T-helper 1 cell treated with Interleukin-12 subunit alpha and Interleukin-12 subunit beta and Interleukin-4 antibody, amounts not matched to agents 30 ng/mL and 1 ng/mL, for 36 hours (primary cell): ENCODE data around the gene ICA1. TPM values are rescaled to one million over a fixed set of nuclear protein-coding genes. Genes with fewer than 3 reads are reported as not detected.

Experiments
- intact Hi-C: fragments of 100-400 bp; cut with micrococcal nuclease; formaldehyde crosslinking; loops from one replicate; pipeline ENCODE4 v1.15.1; 2024
- total RNA-seq: library from RNA; stranded (reverse); gene quantifications from 2 replicates; pipeline ENCODE4 v1.2.3, GENCODE V29; 2022

Gene ICA1
- total RNA-seq, 1 donor from 2014 or later = 2.0 TPM

DNA sequence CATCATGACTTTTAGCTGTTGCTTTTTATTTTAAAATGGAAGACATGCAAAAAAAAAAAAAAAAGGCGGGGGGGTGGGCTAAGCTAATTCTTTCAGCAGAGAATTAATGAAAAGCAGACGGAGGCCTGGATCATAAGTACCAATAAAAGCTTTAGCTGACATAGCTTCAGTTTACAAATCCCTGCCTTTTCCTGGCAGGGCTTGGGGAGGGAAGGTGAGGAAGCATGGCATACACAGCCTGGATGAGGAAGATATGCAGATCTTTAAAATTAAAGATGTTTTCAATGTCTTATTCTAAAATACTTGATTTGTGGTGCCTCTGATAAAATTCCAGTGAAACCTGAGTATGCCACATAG, 57.0 kb downstream of the ICA1 start:
- intact Hi-C loops = no loop called here

- intact Hi-C loops = no loop called here
Observed at GRCh38 chr7:8204339-8205030, 57.5 kb downstream of the ICA1 start.

DNA sequence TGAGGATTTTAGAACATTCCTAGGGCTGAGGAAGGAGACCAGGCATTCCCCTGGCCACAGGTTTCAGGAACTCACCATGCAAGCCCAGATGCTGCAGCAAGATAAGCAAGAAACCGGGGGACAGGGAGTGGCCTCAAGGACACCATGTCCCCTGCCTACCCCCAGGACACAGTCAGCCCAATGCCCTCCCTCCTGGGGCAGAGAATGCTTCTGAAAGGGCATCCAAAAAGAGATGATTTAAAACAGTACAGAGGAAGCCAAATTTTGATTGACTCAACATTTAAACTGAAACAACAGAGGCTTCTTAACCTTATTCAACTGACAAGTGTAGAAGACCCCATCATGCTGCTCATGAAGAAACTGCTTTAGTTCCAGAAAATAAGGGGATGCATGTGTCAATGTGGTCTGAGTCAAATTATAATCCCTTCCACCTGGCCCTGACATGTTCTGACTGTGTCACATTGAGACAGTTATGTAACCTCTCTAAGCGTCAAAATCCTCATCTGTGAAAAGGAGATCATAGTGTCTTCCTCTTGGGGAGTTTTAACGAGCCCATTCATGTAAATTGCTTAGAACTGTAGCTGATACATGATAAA, 60.0 kb downstream of the ICA1 start:
- intact Hi-C loops = no loop called here

DNA sequence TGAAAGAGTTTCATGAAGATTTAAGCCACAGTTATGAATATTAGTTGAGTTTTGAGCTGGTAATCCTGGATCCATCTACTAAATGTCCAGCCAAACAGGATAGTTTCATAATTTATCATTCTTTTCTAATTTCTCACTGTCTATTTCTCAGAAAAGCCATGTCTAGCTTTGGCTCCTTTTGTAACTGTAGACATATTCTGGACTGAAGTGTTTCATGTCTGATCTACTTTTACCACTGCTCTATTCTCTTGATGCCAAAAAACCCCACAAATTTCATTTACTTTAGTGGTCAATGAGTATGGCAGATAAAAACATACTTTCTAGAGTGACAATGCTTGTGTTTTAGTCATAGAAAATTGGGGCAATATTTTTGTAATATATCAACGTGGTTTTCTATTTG, 61.2 kb downstream of the ICA1 start:
- intact Hi-C loops = no loop called here

DNA sequence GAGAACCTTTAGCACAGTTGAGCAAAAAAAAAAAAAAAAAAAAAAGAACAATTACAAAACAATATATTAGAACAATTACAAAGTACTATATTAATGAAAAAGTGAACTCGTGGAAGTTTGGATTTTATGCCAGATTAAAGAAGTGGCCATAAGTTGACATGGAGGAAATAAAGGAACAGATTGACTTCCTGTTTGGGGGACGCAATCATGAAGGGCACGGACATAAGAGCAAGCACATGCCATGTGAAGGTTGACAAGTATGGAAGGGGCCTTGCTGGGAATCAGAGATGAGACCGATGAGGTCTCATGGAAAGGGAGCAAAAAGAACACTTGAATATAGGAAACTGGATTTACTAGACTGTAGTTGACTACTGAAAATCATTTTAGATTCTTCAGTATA, 61.7 kb downstream of the ICA1 start:
- intact Hi-C loops = no loop called here

- intact Hi-C loops = loop anchor here (1.0 kb wide), 3 partner anchors 22 to 228 kb away; no protein-coding TSS in a partner anchor
Observed at GRCh38 chr7:8197994-8198698, 63.8 kb downstream of the ICA1 start.

DNA sequence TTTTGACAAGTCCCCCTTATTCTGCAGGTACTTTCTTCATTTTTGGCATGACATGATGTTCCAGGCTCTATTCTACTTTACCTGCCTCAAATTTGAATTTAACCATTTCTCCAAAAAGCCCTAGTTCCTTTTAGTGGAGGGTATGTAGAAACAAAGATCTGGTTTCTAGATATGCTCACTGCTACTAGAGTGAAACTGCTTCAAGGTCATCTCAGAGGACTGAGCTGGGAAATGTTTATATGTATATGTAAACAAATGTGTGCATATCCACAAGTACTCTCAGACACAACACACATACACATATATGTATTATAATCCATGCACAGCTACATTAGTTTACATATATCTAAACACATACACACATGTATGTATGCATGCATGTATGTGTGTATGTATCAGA, 69.1 kb downstream of the ICA1 start:
- intact Hi-C loops = no loop called here

DNA sequence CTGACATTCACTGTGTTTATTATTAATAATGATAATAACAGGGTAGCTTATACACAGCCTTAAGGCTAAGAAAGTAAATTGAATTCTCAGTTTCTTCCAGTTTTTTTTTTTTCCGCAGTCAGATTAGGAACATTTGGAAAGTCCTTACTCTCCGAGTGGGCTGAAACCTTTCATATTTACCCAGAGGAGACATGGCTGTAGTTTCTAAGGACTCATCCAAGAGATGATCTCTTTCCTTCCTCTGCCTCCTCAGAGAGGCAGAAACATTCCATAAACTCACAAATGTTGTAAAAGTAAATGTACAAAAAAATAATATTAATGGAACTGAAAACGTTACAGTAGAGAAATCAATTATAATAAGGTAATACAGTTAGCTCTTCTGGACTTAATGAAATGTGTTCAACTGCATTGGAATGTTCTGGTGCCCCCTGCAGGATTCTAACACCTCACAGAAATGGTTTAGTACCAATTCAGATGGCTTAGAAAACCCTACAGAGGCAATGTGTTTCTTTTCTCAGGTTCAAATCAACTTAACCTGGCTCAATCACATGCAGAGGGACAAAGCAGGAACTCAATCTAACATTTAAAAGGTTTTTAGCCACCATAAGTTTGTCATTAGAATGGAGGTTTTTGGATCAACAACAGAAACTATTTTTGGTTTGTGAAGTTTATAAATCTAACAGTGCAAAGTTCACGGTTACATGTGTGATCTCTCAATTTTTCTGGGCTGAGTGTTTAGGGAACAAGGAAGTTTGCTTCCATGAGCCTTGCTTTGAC, 71.7 kb downstream of the ICA1 start:
- intact Hi-C loops = loop anchor here (1.0 to 2.0 kb wide), 11 partner anchors 27 to 595 kb away; partner anchors contain the start of gene UMAD1

DNA sequence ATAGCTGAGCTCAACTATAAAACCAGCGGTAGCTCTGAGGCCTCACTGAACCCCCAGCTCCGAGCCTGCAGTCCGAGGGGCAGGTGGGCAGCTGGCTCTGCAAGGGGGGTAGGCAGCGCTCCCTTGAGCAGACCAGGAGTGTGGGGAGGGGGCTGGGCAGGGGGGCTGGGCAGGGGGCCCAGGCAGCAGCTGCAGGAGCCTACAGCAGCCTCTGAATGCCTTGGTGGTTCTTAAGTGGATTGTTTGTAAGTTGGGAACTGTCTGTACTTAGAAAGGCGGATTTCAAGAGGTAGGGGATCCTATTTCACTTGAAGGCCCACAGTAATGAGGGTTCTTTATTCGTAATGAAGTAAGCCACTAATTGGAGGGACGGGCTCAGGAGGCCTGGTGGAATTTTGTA, 72.3 kb downstream of the ICA1 start:
- intact Hi-C loops = loop anchor here (1.0 to 2.0 kb wide), 11 partner anchors 28 to 594 kb away; partner anchors contain the start of gene UMAD1

DNA sequence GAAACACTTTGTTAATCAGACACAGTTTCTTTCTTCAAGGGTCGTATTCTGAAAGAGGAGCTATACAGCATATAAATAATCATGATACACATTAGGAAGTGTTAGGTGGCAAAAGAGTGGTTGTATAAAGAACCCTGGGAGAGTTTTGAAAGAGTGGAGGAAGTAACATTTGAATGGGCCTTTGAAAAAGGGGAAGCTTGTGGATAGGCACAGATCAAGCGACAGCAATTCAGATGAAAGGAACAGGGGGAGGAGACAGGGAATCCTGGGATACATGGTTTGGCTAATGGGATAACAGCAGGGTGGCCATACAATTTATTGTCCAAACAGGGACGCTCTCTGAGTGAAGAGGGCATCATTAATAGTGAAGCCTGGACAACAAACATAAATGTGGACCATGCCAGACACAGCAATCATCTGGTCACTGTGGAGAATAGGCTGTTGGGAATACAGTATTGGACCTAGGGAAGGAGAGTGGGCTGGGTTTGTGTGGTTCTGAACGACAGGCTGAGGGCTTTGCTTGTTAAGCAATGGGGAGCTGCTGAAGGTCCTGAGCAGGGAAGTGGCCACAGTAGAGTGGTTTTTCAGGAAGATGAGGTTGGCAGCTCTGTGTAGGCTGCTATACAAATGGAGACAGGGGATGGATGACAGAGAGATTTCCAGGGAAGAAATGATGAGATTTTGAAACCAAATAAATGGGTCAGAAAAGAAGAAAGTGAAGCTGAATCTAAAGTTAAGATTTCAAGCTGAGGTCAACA, 75.9 kb downstream of the ICA1 start:
- intact Hi-C loops = no loop called here

DNA sequence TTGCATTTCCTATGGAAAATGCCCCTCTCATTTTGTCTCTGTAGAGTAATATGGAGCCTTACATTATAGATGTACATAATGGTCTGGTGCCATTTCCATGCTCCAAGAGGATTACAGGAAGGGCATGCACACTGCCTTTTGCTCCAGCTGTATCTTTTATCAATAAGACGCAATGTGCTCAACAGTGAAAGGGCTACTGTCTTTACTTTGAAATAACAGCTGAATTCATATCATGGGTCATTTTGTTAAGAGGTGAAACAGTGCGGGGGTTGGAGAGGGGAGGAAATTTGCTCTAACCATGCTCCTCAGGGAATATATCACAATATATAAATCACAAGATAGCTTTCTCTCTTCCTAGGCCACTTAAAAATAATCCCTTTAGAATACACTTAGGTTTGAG, 77.7 kb downstream of the ICA1 start:
- intact Hi-C loops = no loop called here

GRCh38 chr7:8179486-8179885, 82.5 kb downstream of the ICA1 start:
- intact Hi-C loops = no loop called here

- intact Hi-C loops = no loop called here
Observed at GRCh38 chr7:8178353-8178752, 83.6 kb downstream of the ICA1 start.

DNA sequence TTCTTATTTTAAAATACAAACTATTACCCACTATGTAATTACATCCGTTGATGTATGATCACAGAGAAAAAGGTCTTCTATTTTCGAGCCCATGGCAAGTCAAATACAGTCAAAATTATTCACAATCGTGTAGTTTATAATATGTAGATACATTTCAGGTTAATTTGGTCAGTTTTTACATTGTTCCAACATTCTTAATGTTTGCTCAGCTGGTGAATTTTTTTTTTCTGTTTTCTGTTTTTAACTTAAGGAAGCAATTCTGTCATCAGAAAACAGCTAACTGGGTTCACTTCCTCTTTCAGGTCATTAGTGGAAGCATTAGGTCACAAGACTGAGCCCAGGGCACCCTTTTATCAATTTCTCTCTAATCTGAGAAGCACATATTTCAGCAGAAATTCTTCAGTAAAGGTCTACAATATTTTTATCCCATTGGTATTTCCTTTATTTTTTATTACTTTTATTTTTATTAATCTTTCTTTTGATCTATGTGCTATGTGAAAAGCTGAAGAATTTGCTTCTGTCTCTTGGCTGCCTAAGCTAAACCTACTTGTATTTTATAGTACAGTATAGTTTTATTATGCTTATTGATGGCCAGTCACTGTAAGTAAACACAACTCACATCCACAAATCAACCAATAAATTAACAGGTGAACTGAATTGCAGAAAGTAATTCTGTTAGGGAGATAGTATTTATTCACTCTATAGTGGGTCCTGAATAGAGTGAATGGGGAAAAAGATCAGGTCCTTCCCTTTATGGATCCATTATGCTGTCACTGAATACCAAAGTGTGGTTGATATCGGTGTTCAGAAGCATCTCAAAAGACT, 84.6 kb downstream of the ICA1 start:
- intact Hi-C loops = loop anchor here (2.0 kb wide), 1 partner anchor 133 kb away; no protein-coding TSS in a partner anchor

GRCh38 chr7:8176370-8177081, 85.4 kb downstream of the ICA1 start:
- intact Hi-C loops = loop anchor here (1.0 to 2.0 kb wide), 8 partner anchors 22 to 1019 kb away; partner anchors contain the start of genes GLCCI1 and UMAD1

- intact Hi-C loops = loop anchor here (1.0 to 2.0 kb wide), 8 partner anchors 22 to 1019 kb away; partner anchors contain the start of genes GLCCI1 and UMAD1
Observed at GRCh38 chr7:8175929-8176369, 86.0 kb downstream of the ICA1 start.

- intact Hi-C loops = no loop called here
Observed at GRCh38 chr7:8172372-8173354, 89.3 kb downstream of the ICA1 start.

DNA sequence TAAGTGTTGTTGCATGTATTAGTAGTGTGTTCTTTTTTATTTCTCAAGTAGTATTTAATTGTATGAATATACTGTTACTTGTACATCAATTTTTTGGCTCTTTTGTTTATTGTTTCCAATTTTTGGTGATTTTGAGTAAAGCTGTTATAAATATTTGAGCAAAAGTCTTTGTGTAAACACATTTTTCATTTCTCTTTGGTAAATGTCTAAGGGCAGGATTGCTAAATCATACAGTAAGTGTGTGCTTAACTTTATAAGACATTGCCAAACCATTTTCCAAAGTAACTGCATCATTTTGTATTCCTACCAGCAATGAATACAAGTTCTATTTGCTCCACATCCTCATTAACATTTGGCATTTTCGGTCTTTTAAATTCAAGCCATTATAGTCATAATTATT, 92.8 kb downstream of the ICA1 start:
- intact Hi-C loops = no loop called here
